ENCODE data around the gene LY6G5B.

DNA sequence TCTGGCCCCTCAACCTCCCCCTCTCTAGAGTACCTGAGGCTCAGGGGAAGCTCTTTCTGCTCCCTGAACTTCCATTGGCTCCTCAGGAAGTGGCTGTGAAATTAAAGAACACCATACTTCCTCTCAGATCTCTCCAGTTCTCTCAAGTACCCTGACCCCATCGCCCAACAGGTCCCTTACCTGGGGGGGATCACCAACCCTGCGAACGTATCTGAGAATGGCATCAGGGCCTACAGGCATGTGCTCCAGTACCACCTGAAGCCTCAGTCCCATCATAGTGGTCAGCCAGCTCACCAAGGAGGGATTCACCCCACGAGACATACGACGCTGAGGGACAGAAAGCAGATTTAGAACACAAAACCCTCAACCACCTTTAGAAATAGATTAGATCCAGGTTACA, 29.2 kb upstream of the LY6G5B start:
- TF ChIP-seq GATA3 (IDR thresholded peaks at IDR 0.05; ENCODE audit: low read depth, low read length) (no peak), GATA2 (IDR thresholded peaks at IDR 0.05; ENCODE audit: low read depth, low read length) (no peak)

Data from SH-SY5Y (cell line).